GM19240 (cell line): ENCODE results near the gene SH3TC1.

Experiments used
- DNase-seq: peaks from one replicate; pipeline ENCODE4 v3.0.0; 2011; ENCODE audit warnings: low spot score; ENCODE audit not compliant: insufficient read length

The SH3TC1 gene

GRCh38 chr4:8286719-8287342 lies 87.7 kb downstream of the SH3TC1 start:
- DNase-seq: no peak

GRCh38 chr4:8287343-8288280 lies 88.5 kb downstream of the SH3TC1 start:
- no peak for DNase-seq

DNA sequence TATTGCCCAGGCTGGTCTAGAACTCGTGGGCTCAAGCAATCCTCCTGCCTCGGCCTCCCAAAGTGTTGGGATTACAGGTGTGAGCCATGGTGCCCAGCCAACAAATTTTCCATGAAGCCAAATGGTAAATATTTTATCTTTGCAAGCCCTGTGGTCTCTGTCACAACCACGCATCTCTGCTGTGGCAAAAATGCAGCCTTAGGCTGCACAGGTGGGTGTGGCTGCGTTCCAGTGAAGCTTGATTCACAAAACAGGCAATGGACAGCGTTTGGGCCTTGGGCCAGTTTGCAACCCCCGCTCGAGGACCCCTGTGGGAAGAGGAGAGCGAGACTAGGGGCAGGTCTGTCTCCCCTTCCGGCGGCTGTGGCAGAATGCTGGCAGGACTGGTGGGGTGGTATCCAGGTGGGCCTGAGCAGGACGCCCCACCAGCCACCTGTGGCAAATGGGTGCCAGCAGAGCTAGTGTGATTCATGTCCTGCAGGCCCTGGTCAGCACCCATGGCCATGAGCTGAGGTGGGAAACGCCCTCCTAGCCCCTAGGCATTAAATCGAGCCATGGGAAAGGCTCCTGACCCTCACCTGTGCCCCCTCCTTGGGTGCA lies 90.2 kb downstream of the SH3TC1 start:
- DNase-seq: no peak

- no peak for DNase-seq
These were observed 91.0 kb downstream of the SH3TC1 start for GRCh38 chr4:8289956-8290700.

GRCh38 chr4:8290701-8290970 lies 91.5 kb downstream of the SH3TC1 start:
- DNase-seq: no peak
